Loucy (cell line): ENCODE measurements around the gene MARK1.

ENCODE experiments used
- H2AFZ ChIP-seq: fragments of 200-600 bp; sonication (generic); 2 replicates; pipeline ENCODE4 v1.6.0; 2016; ENCODE audit warnings: antibody characterized with exemption, mild to moderate bottlenecking, low read length, moderate library complexity
- H3F3A ChIP-seq: fragments of 200-600 bp; 2 replicates; pipeline ENCODE4 v1.6.0; 2016; ENCODE audit warnings: antibody characterized with exemption, low read depth, mild to moderate bottlenecking
- H3K27me3 ChIP-seq: fragments of 200-600 bp; sonication (generic); 2 replicates; pipeline ENCODE4 v1.6.1; 2014; ENCODE audit warnings: low read length, mild to moderate bottlenecking; ENCODE audit not compliant: insufficient read depth, poor library complexity, severe bottlenecking
- H3K36me3 ChIP-seq: fragments of 200-600 bp; sonication (generic); 2 replicates; pipeline ENCODE4 v1.6.1; 2016; ENCODE audit warnings: low read length; ENCODE audit not compliant: insufficient read depth
- H3K4me1 ChIP-seq: fragments of 200-600 bp; sonication (generic); 2 replicates; pipeline ENCODE4 v1.5.1; 2014; ENCODE audit warnings: low read length, mild to moderate bottlenecking; ENCODE audit not compliant: insufficient read depth, poor library complexity, severe bottlenecking
- H3K4me2 ChIP-seq: fragments of 200-600 bp; sonication (generic); 2 replicates; pipeline ENCODE4 v1.6.0; 2014; ENCODE audit warnings: antibody characterized with exemption, low read length, low read depth, mild to moderate bottlenecking; ENCODE audit not compliant: poor library complexity, severe bottlenecking
- H3K4me3 ChIP-seq: fragments of 200-600 bp; sonication (generic); 2 replicates; pipeline ENCODE4 v1.5.1; 2014; ENCODE audit warnings: low read length, mild to moderate bottlenecking, mixed read lengths; ENCODE audit not compliant: poor library complexity, severe bottlenecking
- H3K79me2 ChIP-seq: fragments of 200-600 bp; sonication (generic); 2 replicates; pipeline ENCODE4 v1.6.1; 2014; ENCODE audit warnings: low read length; ENCODE audit not compliant: insufficient read depth
- H3K9ac ChIP-seq: fragments of 200-600 bp; sonication (generic); 2 replicates; pipeline ENCODE4 v1.6.0; 2014; ENCODE audit warnings: mild to moderate bottlenecking, low read depth, low read length, moderate library complexity; ENCODE audit not compliant: poor library complexity, severe bottlenecking
- H3K9me2 ChIP-seq: fragments of 200-600 bp; sonication (generic); replicated peaks from 2 replicates; pipeline ENCODE4 v1.6.1; 2016; ENCODE audit warnings: low read depth, low read length, mixed read lengths
- H3K9me3 ChIP-seq: fragments of 200-600 bp; sonication (generic); 2 replicates; pipeline ENCODE4 v1.6.1; 2014; ENCODE audit warnings: mild to moderate bottlenecking, antibody characterized with exemption, low read length, low read depth; ENCODE audit not compliant: insufficient read depth
- H4K20me1 ChIP-seq: fragments of 200-600 bp; sonication (generic); 2 replicates; pipeline ENCODE4 v1.6.0; 2014; ENCODE audit warnings: antibody characterized with exemption, low read length, mild to moderate bottlenecking; ENCODE audit not compliant: insufficient read depth, poor library complexity, severe bottlenecking
- CTCF ChIP-seq: fragments of 200-600 bp; sonication (generic); conservative IDR thresholded peaks from 2 replicates; pipeline ENCODE4 v1.5.1; 2014; ENCODE audit warnings: mild to moderate bottlenecking, antibody characterized with exemption, low read length
- EZH2phosphoT487 ChIP-seq: fragments of 200-600 bp; IDR thresholded peaks from 2 replicates; pipeline ENCODE4 v1.6.1; 2018; ENCODE audit warnings: antibody characterized with exemption, mild to moderate bottlenecking, moderate library complexity, borderline replicate concordance

The MARK1 gene

GRCh38 chr1:220564216-220564615 is 36.3 kb downstream of the MARK1 start:
- Histone ChIP-seq H3K27me3 (no peaks in the 10 kb centered on the region), H3K9me3 (no peaks in the 10 kb centered on the region), H3F3A (no peaks in the 10 kb centered on the region), H3K36me3 (no peaks in the 10 kb centered on the region), H3K4me2 (no peak overlapping the region), H3K4me3 (no peak overlapping the region), H3K9me2 (no peaks in the 10 kb centered on the region), H3K9ac (no peak overlapping the region), H3K4me1 (no peaks in the 10 kb centered on the region), H4K20me1 (no peaks in the 10 kb centered on the region), H3K79me2 (no peaks in the 10 kb centered on the region), H2AFZ (no peak overlapping the region)
- TF ChIP-seq CTCF (no peak), EZH2phosphoT487 (no peak)

GRCh38 chr1:220565670-220566069 is 37.7 kb downstream of the MARK1 start:
- no peaks in the 10 kb centered on the region for H3F3A ChIP-seq
- no peaks in the 10 kb centered on the region for H3K27me3 ChIP-seq
- H3K79me2 ChIP-seq = no peaks in the 10 kb centered on the region
- H3K4me1 ChIP-seq = no peaks in the 10 kb centered on the region
- H3K9ac ChIP-seq = no peak overlapping the region
- no peak overlapping the region for H2AFZ ChIP-seq
- no peaks in the 10 kb centered on the region; the same call in 1 of the 2 replicates for H3K9me2 ChIP-seq
- no peak overlapping the region for H3K4me2 ChIP-seq
- no peak overlapping the region for H3K4me3 ChIP-seq
- no peak for TF ChIP-seq EZH2phosphoT487
- no peak for TF ChIP-seq CTCF
- no peaks in the 10 kb centered on the region for H3K9me3 ChIP-seq
- H4K20me1 ChIP-seq = no peaks in the 10 kb centered on the region
- no peaks in the 10 kb centered on the region for H3K36me3 ChIP-seq

- Histone ChIP-seq H4K20me1 (no peaks in the 10 kb centered on the region), H3K4me1 (no peaks in the 10 kb centered on the region), H3K9ac (no peak overlapping the region), H3K79me2 (no peaks in the 10 kb centered on the region), H3K9me2 (no peaks in the 10 kb centered on the region; the same call in 1 of the 2 replicates), H3K4me3 (no peak overlapping the region), H3K27me3 (no peaks in the 10 kb centered on the region), H3K4me2 (no peak overlapping the region), H3K36me3 (no peaks in the 10 kb centered on the region), H2AFZ (no peak overlapping the region), H3K9me3 (no peaks in the 10 kb centered on the region), H3F3A (no peaks in the 10 kb centered on the region)
- TF ChIP-seq EZH2phosphoT487 = no peak
- TF ChIP-seq CTCF = no peak
These were observed 38.9 kb downstream of the MARK1 start for GRCh38 chr1:220566869-220567268.
